Urinary bladder (tissue), 4 donors: Measurements from ENCODE around the gene DDN. TPM values are rescaled to one million over a fixed set of nuclear protein-coding genes. Genes with fewer than 3 reads are reported as not detected.

Experiments
- DNase-seq: peaks from one replicate; pipeline ENCODE4 v3.0.0-alpha.2; 2015; ENCODE audit errors: extremely low spot score
- H3K27ac ChIP-seq: one replicate; pipeline ENCODE4 v1.5.1; 2013; ENCODE audit warnings: low read depth, mild to moderate bottlenecking, moderate library complexity
- H3K36me3 ChIP-seq: one replicate; pipeline ENCODE4 v1.6.1; 2013; ENCODE audit warnings: mild to moderate bottlenecking, moderate library complexity; ENCODE audit not compliant: insufficient read depth
- H3K4me1 ChIP-seq: one replicate; pipeline ENCODE4 v1.6.1; 2013; ENCODE audit warnings: mild to moderate bottlenecking, moderate library complexity; ENCODE audit not compliant: insufficient read depth
- H3K4me3 ChIP-seq: one replicate; pipeline ENCODE4 v1.5.1; 2013; ENCODE audit warnings: low read depth, low read length
- WGBS: extraction: QIAGEN DNeasy Blood & Tissue Kit; methylation state at CpG from one replicate; pipeline ENCODE4 v1.1.7; 2013; 5-methylcytosine and 5-hydroxymethylcytosine counted together
- polyA plus RNA-seq: library from polyadenylated mRNA; stranded (reverse); fragments of 200-250 nt; gene quantifications from one replicate; pipeline ENCODE4 v1.2.3, GENCODE V29; 2013
- total RNA-seq: library from RNA; depleted of rRNA; stranded (reverse); fragments of >200 nt; gene quantifications from one replicate; pipeline ENCODE4 v1.2.3, GENCODE V29; 2014
- donor health status: healthy with polysubstance abuse.
- donor health status: healthy.

DDN gene
- total and polyA plus RNA-seq, 2 donors = 0.74 TPM; not detected in 1

- H3K4me1 ChIP-seq = no peaks in the 10 kb centered on the region
Observed at GRCh38 chr12:49037111-49037946, 38.2 kb upstream of the DDN start.

GRCh38 chr12:49036029-49036428, 36.9 kb upstream of the DDN start:
- WGBS = 92% methylated on average over 4 of the region's 4 CpGs
- DNase-seq = no peak
- Histone ChIP-seq H3K27ac (no peak overlapping the region), H3K4me1 (no peaks in the 10 kb centered on the region), H3K36me3 (peaks cover 8% of the 10 kb centered on the region), H3K4me3 (no peak overlapping the region)

More at GRCh38 chr12:49037111-49037946, 38.2 kb upstream of the DDN start:
- WGBS = 94% methylated on average over 9 of the region's 9 CpGs
- no peak for DNase-seq
- Histone ChIP-seq H3K27ac (no peak overlapping the region), H3K36me3 (peaks cover 11% of the 10 kb centered on the region), H3K4me3 (no peak overlapping the region)

GRCh38 chr12:49034286-49034622, 35.1 kb upstream of the DDN start:
- H3K27ac ChIP-seq = no peak overlapping the region
- WGBS = 84% methylated on average over 4 of the region's 4 CpGs
- no peak for DNase-seq
- H3K4me3 ChIP-seq = no peak overlapping the region
- no peaks in the 10 kb centered on the region for H3K4me1 ChIP-seq
- peaks cover 7% of the 10 kb centered on the region for H3K36me3 ChIP-seq

DNA sequence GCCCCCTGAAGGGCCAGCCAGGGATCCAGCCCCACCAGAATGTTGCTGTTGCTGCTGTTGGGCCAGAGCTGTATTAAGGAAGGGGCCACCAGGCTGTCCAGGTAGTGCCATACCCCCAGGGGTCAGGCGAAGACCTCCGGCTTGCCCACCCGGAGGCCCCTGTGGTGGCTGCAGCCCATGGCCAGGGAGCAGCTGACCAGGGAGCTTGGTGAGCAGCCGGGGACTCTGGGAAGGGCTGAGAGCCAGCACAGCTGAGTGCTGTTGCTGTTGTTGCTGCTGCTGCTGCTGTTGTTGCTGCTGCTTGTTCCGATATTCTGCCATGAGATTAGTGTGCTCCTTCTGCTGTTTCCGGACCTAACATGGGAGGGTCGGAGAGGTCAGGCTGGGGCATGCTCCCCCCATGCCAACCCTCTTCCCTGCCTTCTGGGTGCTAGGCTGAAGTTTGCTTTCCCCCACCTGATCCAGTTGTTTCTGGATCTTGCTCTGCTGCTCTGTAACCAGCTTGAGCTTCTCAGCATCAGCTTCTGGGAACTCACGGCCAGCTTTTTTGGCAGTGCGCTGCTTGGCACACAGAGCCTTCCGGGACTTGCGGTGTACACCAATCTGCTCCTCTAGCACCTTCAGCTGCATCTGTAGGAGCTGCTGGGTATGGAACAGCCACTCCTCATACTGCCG, 34.6 kb upstream of the DDN start:
- H3K36me3 ChIP-seq = peaks cover 7% of the 10 kb centered on the region
- 74% methylated on average over 12 of the region's 12 CpGs for WGBS
- no peaks in the 10 kb centered on the region for H3K4me1 ChIP-seq
- no peak overlapping the region for H3K4me3 ChIP-seq
- no peak overlapping the region for H3K27ac ChIP-seq
- DNase-seq = no peak

GRCh38 chr12:49032679-49033447, 33.7 kb upstream of the DDN start:
- Histone ChIP-seq H3K4me3 (no peak overlapping the region), H3K27ac (no peak overlapping the region), H3K36me3 (peaks cover 6% of the 10 kb centered on the region), H3K4me1 (no peaks in the 10 kb centered on the region)
- 90% methylated on average over 3 of the region's 3 CpGs for WGBS
- no peak for DNase-seq

GRCh38 chr12:49032276-49032675, 33.1 kb upstream of the DDN start:
- Histone ChIP-seq H3K4me3 (no peak overlapping the region), H3K4me1 (no peaks in the 10 kb centered on the region), H3K36me3 (peaks cover 8% of the 10 kb centered on the region), H3K27ac (no peak overlapping the region)
- WGBS = 76% methylated on average over 4 of the region's 4 CpGs
- no peak for DNase-seq

GRCh38 chr12:49031573-49032161, 32.5 kb upstream of the DDN start:
- 78% methylated on average over 8 of the region's 8 CpGs for WGBS
- DNase-seq = no peak
- H3K27ac ChIP-seq = no peak overlapping the region
- H3K4me3 ChIP-seq = no peak overlapping the region
- H3K36me3 ChIP-seq = peaks cover 8% of the 10 kb centered on the region
- no peaks in the 10 kb centered on the region for H3K4me1 ChIP-seq

GRCh38 chr12:49030714-49031572, 31.8 kb upstream of the DDN start:
- DNase-seq = no peak
- Histone ChIP-seq H3K36me3 (peaks cover 11% of the 10 kb centered on the region), H3K4me1 (no peaks in the 10 kb centered on the region), H3K27ac (no peak overlapping the region), H3K4me3 (no peak overlapping the region)
- WGBS = 94% methylated on average over 19 of the region's 19 CpGs

DNA sequence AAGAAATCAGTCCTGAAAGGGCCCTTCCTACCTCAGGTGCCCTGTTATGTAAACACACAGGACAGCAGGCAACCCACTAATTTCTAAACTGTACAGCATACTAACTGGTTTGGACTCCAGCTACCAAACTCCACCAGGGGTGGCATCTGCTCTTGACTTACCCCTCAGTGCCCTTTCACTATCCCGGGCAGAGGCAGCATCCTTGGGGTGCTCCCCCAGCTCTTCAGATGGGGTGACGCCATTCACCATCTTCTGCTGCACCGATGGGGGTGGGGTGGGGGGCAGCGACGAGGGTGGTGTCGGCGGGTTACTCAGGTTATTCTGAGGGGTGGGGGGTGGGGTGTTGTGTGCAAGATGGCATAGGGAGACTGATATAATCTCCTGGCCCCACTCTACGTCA, 30.9 kb upstream of the DDN start:
- DNase-seq = no peak
- Histone ChIP-seq H3K4me3 (no peak overlapping the region), H3K36me3 (peaks cover 12% of the 10 kb centered on the region), H3K27ac (no peak overlapping the region), H3K4me1 (no peaks in the 10 kb centered on the region)
- 86% methylated on average over 8 of the region's 8 CpGs for WGBS

DNA sequence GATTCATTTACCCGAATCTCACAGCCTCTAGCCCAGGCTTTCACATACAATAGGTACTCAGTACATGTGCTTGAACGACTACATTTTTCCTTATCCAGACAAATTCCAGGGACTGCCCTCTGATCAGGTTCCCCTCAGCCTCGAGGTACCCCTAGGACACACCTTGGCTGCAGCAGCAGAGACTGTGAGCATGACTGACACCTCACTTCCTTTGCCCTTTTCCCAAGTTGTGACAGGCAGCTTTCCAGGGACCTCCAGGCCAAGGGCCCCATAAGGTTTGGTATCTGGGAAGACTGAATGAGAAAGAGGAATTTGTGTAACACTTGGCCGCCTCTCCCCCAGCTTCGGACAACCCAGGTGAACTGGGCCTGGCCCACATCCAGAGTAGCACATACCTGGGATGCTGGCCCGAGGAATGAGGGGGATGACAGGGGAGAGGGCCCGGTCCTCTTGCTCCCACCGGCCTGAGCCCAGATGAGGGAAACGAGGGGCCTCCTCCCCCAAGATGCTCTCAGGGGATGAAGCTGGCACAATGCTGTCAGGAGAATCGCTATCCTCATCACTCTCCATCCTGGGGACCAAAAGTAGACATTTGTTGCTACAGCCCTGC, 29.6 kb upstream of the DDN start:
- H3K4me1 ChIP-seq = no peaks in the 10 kb centered on the region
- no peak overlapping the region for H3K27ac ChIP-seq
- H3K36me3 ChIP-seq = peaks cover 12% of the 10 kb centered on the region
- H3K4me3 ChIP-seq = no peak overlapping the region
- DNase-seq = no peak
- 88% methylated on average over 10 of the region's 10 CpGs for WGBS

DNA sequence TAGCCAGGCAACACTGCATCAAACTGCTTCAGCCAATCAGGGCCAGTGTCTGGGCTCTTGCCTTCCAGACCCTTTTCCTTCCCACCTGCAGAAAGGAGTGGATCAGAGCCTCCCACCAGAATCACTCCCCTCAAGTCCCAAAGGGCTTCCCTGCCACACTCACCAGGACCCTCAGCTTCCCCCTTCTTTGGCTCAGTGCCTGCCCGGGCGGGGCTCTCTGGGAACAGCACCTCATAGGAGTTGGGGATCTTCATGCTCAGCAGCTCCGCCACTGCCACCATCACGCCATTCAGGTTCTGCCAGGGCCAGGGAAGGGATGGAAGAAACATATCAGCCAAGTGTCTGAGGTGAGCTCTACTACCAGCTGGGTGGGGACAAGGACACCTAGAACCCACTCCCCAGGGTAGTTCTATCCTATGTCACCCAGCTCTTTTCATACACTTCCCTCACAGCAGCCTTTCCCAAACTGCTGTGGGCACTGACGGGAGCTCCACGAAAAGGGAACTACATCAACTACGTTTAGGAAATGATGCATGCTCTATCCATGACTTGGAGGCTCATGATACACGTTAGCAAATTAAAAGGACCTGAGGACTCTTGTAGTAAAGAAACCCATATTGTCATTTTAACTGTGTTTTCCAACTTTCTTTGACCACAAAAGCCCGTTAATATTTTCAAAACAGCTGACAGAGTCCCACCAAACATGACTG, 28.8 kb upstream of the DDN start:
- Histone ChIP-seq H3K4me1 (no peaks in the 10 kb centered on the region), H3K36me3 (peaks cover 11% of the 10 kb centered on the region), H3K27ac (no peak overlapping the region), H3K4me3 (no peak overlapping the region)
- WGBS = 92% methylated on average over 9 of the region's 9 CpGs
- no peak for DNase-seq
